Astrocyte (in vitro differentiated cells and primary cell): ENCODE results near the gene OR10A2.

Experiments
- CTCF ChIP-seq: IDR thresholded peaks from 2 replicates; pipeline ENCODE4 v1.5.1; 2011; ENCODE audit warnings: low read depth, mild to moderate bottlenecking, inconsistent platforms, low read length, moderate library complexity; ENCODE audit not compliant: insufficient read depth
- EZH2 ChIP-seq: IDR thresholded peaks from 2 replicates; pipeline ENCODE4 v1.6.1; 2012; ENCODE audit warnings: mild to moderate bottlenecking, low read length, inconsistent platforms; ENCODE audit not compliant: insufficient read depth

DNA sequence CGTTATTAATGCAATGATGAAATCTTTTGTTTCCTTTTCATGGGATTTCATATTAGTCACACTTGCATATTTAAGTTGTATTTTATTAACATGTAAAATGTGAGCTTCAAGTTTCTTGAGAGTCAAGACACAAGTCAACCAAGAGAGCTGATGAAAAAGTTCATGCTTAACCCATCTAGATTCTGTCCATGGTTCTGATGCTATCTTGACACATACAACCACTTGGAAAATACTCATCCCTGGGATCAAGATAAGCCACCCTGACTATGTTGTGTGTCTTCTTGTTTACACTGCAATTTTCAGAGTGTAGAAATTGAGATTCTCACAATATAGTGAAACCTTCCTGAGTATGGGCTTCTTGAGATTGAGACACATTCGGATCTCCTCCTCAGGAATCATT is 12.9 kb downstream of the OR10A2 start:
- TF ChIP-seq EZH2 (no peak), CTCF (no peak)
